HUES48 (cell line): Measurements from ENCODE around the gene CTSA.

ENCODE experiments used
- H3K27ac ChIP-seq: one replicate; pipeline ENCODE4 v1.7.0; 2013; ENCODE audit warnings: low read depth, low read length, inconsistent platforms
- H3K27me3 ChIP-seq: 2 replicates; pipeline ENCODE4 v1.6.1; 2013; ENCODE audit warnings: mild to moderate bottlenecking, low read length; ENCODE audit not compliant: control insufficient read depth, insufficient read depth
- H3K36me3 ChIP-seq: 2 replicates; pipeline ENCODE4 v1.6.1; 2013; ENCODE audit warnings: low read length; ENCODE audit not compliant: control insufficient read depth, insufficient read depth
- H3K4me1 ChIP-seq: 2 replicates; pipeline ENCODE4 v1.6.1; 2013; ENCODE audit warnings: mild to moderate bottlenecking, low read length; ENCODE audit not compliant: control insufficient read depth, insufficient read depth
- H3K4me3 ChIP-seq: 2 replicates; pipeline ENCODE4 v1.5.1; 2013; ENCODE audit warnings: mild to moderate bottlenecking, low read depth, low read length
- H3K9ac ChIP-seq: 2 replicates; pipeline ENCODE4 v1.6.1; 2013; ENCODE audit warnings: mild to moderate bottlenecking, low read depth, low read length, moderate library complexity
- H3K9me3 ChIP-seq: 2 replicates; pipeline ENCODE4 v1.6.1; 2013; ENCODE audit warnings: low read length; ENCODE audit not compliant: control insufficient read depth, insufficient read depth

The CTSA gene

DNA sequence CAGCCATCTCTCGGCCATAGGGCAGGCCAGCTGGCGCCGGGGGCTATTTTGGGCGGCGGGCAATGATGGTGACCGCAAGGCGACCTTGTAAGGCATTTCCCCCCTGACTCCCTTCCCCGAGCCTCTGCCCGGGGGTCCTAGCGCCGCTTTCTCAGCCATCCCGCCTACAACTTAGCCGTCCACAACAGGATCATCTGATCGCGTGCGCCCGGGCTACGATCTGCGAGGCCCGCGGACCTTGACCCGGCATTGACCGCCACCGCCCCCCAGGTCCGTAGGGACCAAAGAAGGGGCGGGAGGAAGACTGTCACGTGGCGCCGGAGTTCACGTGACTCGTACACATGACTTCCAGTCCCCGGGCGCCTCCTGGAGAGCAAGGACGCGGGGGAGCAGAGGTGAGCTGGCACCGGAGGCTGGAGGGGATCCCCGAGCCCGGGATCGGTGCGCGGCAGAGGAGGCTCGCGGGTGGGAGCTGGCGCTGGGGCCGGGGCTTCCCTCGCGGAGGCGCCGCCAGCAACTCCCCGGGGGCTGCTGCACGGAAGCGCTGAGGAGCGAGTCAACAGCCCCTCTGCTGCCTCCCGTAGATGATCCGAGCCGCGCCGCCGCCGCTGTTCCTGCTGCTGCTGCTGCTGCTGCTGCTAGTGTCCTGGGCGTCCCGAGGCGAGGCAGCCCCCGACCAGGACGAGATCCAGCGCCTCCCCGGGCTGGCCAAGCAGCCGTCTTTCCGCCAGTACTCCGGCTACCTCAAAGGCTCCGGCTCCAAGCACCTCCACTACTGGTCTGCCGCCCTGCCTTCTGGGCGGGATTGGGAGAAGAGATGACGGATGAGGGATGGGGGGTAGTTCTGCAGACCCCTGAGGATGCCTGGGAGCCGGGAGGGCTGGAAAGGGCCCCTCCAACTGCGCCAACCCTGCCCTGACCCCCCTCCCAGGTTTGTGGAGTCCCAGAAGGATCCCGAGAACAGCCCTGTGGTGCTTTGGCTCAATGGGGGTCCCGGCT lies at the start of gene CTSA, which contains the start of gene NEURL2:
TSS of gene CTSA (plus strand) at position 351 of the 999 bp plus-strand sequence. CDS start at position 585, 234 bp downstream.
TSS of gene NEURL2 (minus strand) at position 224 of the 999 bp plus-strand sequence. CDS start at position 7, 217 bp downstream.
- Histone ChIP-seq H3K36me3 (peaks cover 52% of the 10 kb centered on the region), H3K9ac (peak within 1 kb of the TSS; percentile 60; the same call in 1 of the 2 replicates), H3K27ac (peak within 1 kb of the TSS; percentile 69), H3K4me3 (peak within 1 kb of the TSS; percentile 80), H3K9me3 (no peaks in the 10 kb centered on the region), H3K27me3 (no peaks in the 10 kb centered on the region), H3K4me1 (0 out of 2 replicates have a peak, but pooled peaks cover 5% of the 10 kb centered on the region)

DNA sequence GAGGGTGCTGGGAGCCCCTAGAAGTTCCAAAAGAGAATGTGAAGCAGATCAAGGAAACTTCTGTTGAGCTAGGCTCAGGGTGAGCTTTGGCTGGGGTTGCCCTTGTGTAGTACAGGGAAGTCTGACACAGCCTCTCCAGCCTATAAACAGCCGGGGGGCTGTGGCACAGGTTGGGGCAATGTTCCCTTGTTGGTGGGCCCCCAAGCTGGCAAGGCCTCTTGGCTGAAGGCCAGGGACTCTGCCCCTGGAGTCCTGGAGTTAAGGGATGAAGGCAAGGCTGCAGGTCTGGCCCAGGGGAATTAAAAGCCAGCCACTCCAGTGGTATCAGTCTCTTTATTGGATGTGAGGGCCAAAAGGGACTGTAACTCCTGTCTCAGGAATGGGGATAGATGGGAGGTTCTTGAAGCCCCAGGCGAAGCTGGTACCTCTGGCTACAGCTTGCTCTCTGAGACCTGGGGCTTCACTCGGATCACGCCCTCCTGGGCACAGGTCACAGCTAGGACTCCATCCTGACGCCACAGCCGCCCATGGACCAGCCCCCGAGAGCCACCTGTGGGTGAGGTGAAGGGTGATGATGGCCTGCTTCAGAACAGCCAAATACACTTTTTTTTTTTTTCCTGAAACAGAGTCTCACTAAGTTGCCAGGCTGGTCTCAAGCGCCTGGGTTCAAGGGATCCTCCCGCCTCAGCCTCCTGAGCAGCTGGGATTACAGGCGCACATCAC lies 49.6 kb upstream of the CTSA start:
- no peak overlapping the region for H3K4me3 ChIP-seq
- H3K36me3 ChIP-seq = peaks cover 73% of the 10 kb centered on the region
- no peak overlapping the region for H3K9ac ChIP-seq

DNA sequence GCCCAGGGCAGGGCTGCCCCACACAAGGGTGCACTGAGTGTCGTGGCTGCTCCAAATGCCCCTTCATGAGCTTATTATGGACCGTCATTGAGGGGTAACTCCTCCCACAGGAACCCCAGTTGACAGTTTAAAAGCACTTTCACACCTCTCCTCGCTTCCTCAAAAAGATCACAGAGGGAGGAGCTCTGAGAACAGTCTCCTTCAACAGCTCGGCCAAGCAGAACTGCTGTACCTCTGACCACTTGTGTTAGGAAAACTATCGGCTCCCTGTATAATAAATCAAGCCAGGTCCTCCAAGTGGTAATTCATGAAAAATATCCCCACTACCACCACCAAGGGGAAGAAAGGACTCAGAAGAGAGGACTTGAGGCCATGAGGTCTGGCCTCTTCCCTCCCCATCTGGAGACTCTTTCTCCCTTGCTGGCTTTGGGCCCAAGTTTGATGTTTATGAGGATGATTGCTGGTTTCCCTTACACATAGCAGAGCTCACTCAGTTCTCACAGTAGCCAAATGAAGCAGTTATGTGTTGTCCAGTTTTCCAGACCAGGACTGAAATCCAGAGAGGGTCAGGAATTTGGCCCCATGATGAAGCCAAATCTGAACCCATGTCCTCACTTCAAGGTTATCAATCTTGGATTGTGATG lies 48.8 kb upstream of the CTSA start:
- Histone ChIP-seq H3K27ac (no peak overlapping the region), H3K4me3 (no peak overlapping the region)

More for the DNA sequence above, 49.6 kb upstream of the CTSA start:
- no peaks in the 10 kb centered on the region for H3K4me1 ChIP-seq
- H3K27ac ChIP-seq = no peak overlapping the region
- no peaks in the 10 kb centered on the region for H3K9me3 ChIP-seq
- no peaks in the 10 kb centered on the region for H3K27me3 ChIP-seq

DNA sequence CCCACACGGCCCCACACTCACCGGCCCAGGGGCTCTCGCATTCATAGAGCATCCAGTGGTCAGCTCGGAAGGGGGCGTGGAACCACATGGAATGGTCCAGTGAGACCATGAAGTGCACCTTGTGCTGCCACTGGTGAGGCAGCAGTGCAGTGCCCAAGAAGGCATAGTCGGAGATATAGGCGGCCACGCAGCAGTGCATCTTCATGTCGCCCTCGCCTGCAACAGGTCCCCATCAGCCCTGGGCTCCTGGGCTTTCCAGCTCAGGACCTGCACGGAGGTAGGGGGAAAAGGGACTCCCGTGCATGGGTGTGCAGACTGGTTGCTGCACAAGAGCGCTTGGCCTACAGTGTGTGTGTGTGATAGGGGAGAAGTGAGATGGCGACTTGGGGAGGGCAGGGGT lies 47.6 kb upstream of the CTSA start:
- Histone ChIP-seq H3K9me3 (no peaks in the 10 kb centered on the region), H3K27me3 (no peaks in the 10 kb centered on the region), H3K27ac (no peak overlapping the region), H3K4me1 (no peaks in the 10 kb centered on the region), H3K4me3 (no peak overlapping the region), H3K9ac (no peak overlapping the region), H3K36me3 (peaks cover 73% of the 10 kb centered on the region)

More for the DNA sequence above, 48.8 kb upstream of the CTSA start:
- Histone ChIP-seq H3K4me1 (no peaks in the 10 kb centered on the region), H3K9ac (no peak overlapping the region), H3K27me3 (no peaks in the 10 kb centered on the region), H3K9me3 (no peaks in the 10 kb centered on the region), H3K36me3 (peaks cover 68% of the 10 kb centered on the region)

DNA sequence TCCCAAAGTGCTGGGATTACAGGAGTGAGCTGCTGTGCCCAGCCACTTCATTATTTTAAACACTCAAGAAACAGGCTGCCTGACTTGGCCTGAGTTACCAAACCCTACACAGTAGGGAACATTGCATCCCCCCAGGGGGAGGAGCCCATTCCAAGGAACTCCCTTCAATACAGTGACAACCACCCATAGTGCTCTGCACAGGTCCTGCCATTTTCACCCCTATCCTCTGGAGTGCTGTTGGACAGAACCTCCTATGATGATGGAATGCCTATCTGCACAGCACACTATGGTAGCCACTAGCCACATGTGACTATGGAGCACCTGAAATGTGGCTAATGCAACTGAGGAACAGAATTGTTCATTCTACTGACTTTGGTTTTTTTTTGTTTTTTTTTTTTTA lies 45.7 kb upstream of the CTSA start:
- Histone ChIP-seq H3K36me3 (peaks cover 68% of the 10 kb centered on the region), H3K9me3 (no peaks in the 10 kb centered on the region), H3K4me3 (no peak overlapping the region), H3K27ac (no peak overlapping the region), H3K4me1 (no peaks in the 10 kb centered on the region), H3K9ac (no peak overlapping the region), H3K27me3 (no peaks in the 10 kb centered on the region)

DNA sequence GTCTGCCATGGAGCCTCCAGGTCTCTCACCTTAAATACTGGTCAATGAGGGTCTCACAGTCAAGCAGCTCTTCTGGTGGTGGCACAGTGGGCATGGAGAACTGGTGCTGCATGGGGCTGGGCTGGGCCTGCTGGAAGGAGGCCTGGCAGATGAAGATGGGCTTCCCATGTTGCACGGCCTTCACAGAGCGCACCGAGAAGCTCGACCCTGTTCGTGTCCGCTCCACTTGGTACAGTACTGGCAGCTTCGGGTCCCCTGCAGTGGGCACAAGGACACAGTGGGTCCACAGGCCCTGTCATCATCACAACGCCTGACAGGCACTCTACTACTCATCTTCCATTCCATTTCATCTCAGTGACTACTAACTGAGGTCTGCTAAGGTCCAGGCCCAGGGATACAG lies 42.7 kb upstream of the CTSA start:
- H3K9me3 ChIP-seq = no peaks in the 10 kb centered on the region
- no peak overlapping the region for H3K9ac ChIP-seq
- peaks cover 5% of the 10 kb centered on the region; the same call in 1 of the 2 replicates for H3K4me1 ChIP-seq
- H3K4me3 ChIP-seq = no peak overlapping the region
- H3K27me3 ChIP-seq = no peaks in the 10 kb centered on the region
- no peak overlapping the region for H3K27ac ChIP-seq
- peaks cover 53% of the 10 kb centered on the region for H3K36me3 ChIP-seq

DNA sequence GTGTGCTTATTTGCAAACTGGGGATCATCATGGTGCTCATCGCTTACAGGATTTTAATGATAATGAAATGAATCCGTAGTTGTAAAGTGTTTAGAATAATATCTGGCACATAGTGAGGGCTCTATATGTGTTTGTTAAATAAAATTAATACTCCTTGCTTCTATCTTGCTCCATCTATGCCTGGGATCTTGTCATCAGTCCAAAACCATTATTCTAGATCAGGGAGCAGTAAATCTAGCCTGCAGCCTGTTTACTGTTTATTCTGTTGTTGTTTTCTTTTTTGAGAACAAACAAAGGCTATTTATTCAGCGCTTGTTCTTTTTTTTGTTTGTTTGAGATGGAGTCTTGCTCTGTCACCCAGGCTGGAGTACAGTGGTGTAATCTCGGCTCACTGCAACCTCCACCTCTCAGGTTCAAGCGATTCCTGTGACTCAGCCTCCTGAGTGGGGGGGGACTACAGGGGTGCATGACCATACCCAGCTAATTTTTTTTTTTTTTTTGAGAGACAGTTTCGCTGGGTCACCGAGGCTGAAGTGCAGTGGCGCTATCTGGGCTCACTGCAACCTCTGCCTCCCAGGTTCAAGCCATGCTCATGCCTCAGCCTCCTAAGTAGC lies 42.1 kb upstream of the CTSA start:
- Histone ChIP-seq H3K27me3 (no peaks in the 10 kb centered on the region), H3K9ac (no peak overlapping the region), H3K4me1 (peaks cover 9% of the 10 kb centered on the region), H3K27ac (no peak overlapping the region), H3K36me3 (peaks cover 46% of the 10 kb centered on the region), H3K4me3 (no peak overlapping the region), H3K9me3 (no peaks in the 10 kb centered on the region)

DNA sequence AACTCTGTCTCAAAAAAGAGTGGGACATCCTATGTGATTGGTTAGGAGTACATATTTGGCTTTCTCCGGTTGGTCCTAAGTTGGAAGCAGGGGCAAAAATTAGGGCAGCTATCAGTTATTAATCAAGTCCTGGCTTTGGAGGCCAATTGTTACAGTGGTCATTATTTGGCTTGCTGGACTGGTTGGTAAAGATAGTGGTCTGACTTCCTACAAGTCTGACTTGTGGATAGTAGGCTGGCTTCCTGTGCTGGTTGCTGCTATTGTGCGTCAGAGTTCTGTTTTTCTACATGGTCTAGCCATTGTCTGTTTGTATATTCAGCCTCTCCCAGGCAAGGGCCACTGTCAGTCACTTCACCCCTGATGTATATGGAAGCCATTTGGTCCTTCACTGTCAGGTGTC lies 40.9 kb upstream of the CTSA start:
- H3K9me3 ChIP-seq = no peaks in the 10 kb centered on the region
- peaks cover 19% of the 10 kb centered on the region for H3K4me1 ChIP-seq
- H3K27ac ChIP-seq = no peak overlapping the region
- H3K9ac ChIP-seq = no peak overlapping the region
- no peaks in the 10 kb centered on the region for H3K27me3 ChIP-seq
- no peak overlapping the region for H3K4me3 ChIP-seq
- H3K36me3 ChIP-seq = peaks cover 37% of the 10 kb centered on the region

DNA sequence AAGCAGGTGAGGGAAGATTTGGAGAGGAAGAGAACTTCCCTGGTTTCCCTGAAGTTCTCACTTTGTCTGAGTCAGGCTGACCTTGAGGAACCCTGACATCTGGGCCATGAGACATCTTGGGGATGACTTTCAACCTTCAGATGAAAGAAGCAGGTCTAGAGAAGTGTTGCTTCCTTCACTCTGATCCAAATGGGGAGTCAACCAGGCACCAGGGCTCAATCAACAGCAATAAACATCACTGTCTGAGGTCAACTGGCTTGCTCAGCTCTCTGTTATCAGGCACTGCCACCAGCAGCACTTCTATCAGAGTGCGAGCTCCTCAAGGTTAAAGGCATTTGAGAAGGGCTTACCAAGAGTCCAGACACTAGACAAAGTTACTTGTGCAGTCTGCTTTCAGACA lies 40.2 kb upstream of the CTSA start:
- H3K36me3 ChIP-seq = peaks cover 32% of the 10 kb centered on the region
- no peak overlapping the region for H3K9ac ChIP-seq
- no peaks in the 10 kb centered on the region for H3K27me3 ChIP-seq
- no peaks in the 10 kb centered on the region for H3K9me3 ChIP-seq
- H3K4me3 ChIP-seq = no peak overlapping the region
- H3K27ac ChIP-seq = no peak overlapping the region
- peaks cover 19% of the 10 kb centered on the region for H3K4me1 ChIP-seq

DNA sequence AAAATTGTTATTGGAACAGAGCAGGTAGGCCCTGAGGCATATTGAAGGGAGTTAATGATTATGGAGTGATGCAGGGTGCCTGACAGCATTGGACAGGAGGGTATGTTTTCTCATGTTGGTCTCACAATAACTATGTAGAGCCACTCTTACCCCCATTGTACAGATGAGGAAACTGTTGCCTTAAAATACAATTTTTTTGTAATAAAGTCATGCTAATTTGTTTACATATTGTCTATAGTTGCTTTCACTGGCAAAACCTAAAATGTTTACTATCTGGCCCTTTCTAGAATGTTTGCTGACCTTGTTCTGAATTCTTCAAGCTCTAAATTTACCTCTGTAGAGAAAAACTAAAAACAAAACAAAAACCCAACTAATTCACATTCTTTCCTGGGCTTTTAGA lies 39.6 kb upstream of the CTSA start:
- Histone ChIP-seq H3K9me3 (no peaks in the 10 kb centered on the region), H3K9ac (no peak overlapping the region), H3K27ac (no peak overlapping the region), H3K4me3 (no peak overlapping the region), H3K4me1 (peaks cover 19% of the 10 kb centered on the region), H3K36me3 (peaks cover 27% of the 10 kb centered on the region), H3K27me3 (no peaks in the 10 kb centered on the region)
